ENCODE data around the gene ARPC1B. TPM values are rescaled to one million over a fixed set of nuclear protein-coding genes. Genes with fewer than 3 reads are reported as not detected.
"Not testable (repeated sequence)": the region's sequence is repeated elsewhere in the genome, so short reads cannot be mapped to it uniquely, and the experiment has no call there.

ARPC1B gene
- total and polyA plus RNA-seq, 2 of the 4 experiments (the other 2 are of a cell fraction) = 351 to 488 TPM

- no peak for TF ChIP-seq RFX5 (IDR thresholded peaks at IDR 0.05; ENCODE audit: low read depth, low read length)
Observed at GRCh38 chr7:99326408-99326782, 48.1 kb upstream of the ARPC1B start (continued).

GRCh38 chr7:99330314-99330961, 44.1 kb upstream of the ARPC1B start:
- POLR2A ChIA-PET (ENCODE audit: unreplicated experiment); dilution Hi-C loops (cut with HindIII; ENCODE audit: low sequenced_read_pairs, unreplicated experiment); H3K9me3 ChIP-seq (ENCODE audit: control insufficient read depth, insufficient read depth, low read length); H3K56ac ChIP-seq (ENCODE audit: extremely low read depth, insufficient read depth, low read length); H3K4me3 ChIP-seq (ENCODE audit: insufficient read depth, low read depth, low read length); intact Hi-C loops (cut with micrococcal nuclease); H3K23ac ChIP-seq (ENCODE audit: low read depth, low read length); H2AK9ac ChIP-seq (replicated peaks; ENCODE audit: low read depth, low read length, poor library complexity); in situ Hi-C loops (cut with MboI; ENCODE audit: low sequenced_read_pairs); H4K5ac ChIP-seq (ENCODE audit: low read depth, low read length); H2BK120ac ChIP-seq (ENCODE audit: low read depth, low read length); H3K4me1 ChIP-seq (ENCODE audit: control insufficient read depth, insufficient read depth, low read length); BruUV-seq (replicated peaks); H2BK20ac ChIP-seq (ENCODE audit: low read depth, low read length); H3K9ac ChIP-seq (ENCODE audit: low read depth, low read length); H3K27me3 ChIP-seq (ENCODE audit: control insufficient read depth, insufficient read depth, low read length); H2BK15ac ChIP-seq (ENCODE audit: low read depth, low read length); H3K14ac ChIP-seq (replicated peaks; ENCODE audit: low read depth, low read length); H3K36me3 ChIP-seq (ENCODE audit: control insufficient read depth, insufficient read depth, low read length); H3K9me1 ChIP-seq (ENCODE audit: insufficient read depth, low read length); H3K18ac ChIP-seq (ENCODE audit: low read depth, low read length); H2AFZ ChIP-seq (replicated peaks; ENCODE audit: low read length, poor library complexity): not testable (repeated sequence)
- H4K91ac ChIP-seq (ENCODE audit: insufficient read depth, low read depth, low read length) = peak overlapping the region; percentile 51; the same call in 1 of the 2 replicates
- TF ChIP-seq MAFK (IDR thresholded peaks at IDR 0.05; ENCODE audit: low read depth, low read length) = peak; percentile 92
- TF ChIP-seq CEBPB (IDR thresholded peaks at IDR 0.05; ENCODE audit: low read depth, low read length) = peak; percentile 94
- peaks cover 47% of the 10 kb centered on the region for H4K20me1 ChIP-seq (ENCODE audit: insufficient read depth, low read length)
- peak overlapping the region in 1 of 2 experiments; percentile 36; a peak in 1 of 4 replicates for H4K8ac ChIP-seq (ENCODE audit: low read depth in 2 of 2, low read length in 2 of 2)
- H2AK5ac ChIP-seq (ENCODE audit: low read depth, low read length) = peak overlapping the region; percentile 76
- H3K4ac ChIP-seq (ENCODE audit: low read depth, low read length) = peak overlapping the region; percentile 74
- ATAC-seq (ENCODE audit: low read depth) (peak; percentile 35), DNase-seq (peak; percentile 92)
- peak overlapping the region; percentile 18 for H3K4me2 ChIP-seq (ENCODE audit: low read depth, low read length)
- H2BK5ac ChIP-seq (ENCODE audit: low read depth, low read length, poor library complexity, severe bottlenecking) = peak overlapping the region; percentile 84
- 80% methylated on average over 1 of the region's 8 CpGs; no CpG with 5 or more reads in 1 of the 2 experiments for WGBS, 2 experiments (ENCODE audit: extremely low coverage in 2 of 2, insufficient read length in 1 of 2)
- CTCF ChIA-PET = interaction anchor here (0.6 kb wide), 2 partner anchors 39 to 42 kb away, joined by 3 read pairs; no protein-coding TSS in a partner anchor
- H3K27ac ChIP-seq (ENCODE audit: insufficient read depth, low read length) = peak overlapping the region; percentile 77
- peaks cover 10 to 44% of the 10 kb centered on the region in 2 experiments for H3K79me1 ChIP-seq (ENCODE audit: low read depth in 1 of 2, low read length in 2 of 2)
